ENCODE results near the gene CADM1. TPM values are rescaled to one million over a fixed set of nuclear protein-coding genes. Genes with fewer than 3 reads are reported as not detected.

The CADM1 gene
- total RNA-seq, 1 experiment from 2014 or later: 0.79 TPM

GRCh38 chr11:115154355-115154736 is 349.9 kb downstream of the CADM1 start:
- Histone ChIP-seq H3K79me2 (ENCODE audit: insufficient read depth, low read length) (no peaks in the 10 kb centered on the region), H2AFZ (ENCODE audit: low read depth, low read length, poor library complexity, severe bottlenecking) (no peak overlapping the region), H3K36me3 (ENCODE audit: control insufficient read depth in 1 of 2, insufficient read depth in 2 of 2, low read length in 2 of 2) (no peaks in the 10 kb centered on the region), H3K4me3 (replicated peaks in 1 of 2; ENCODE audit: low read depth in 1 of 2, low read length in 2 of 2) (no peak overlapping the region), H3K9me3 (ENCODE audit: control insufficient read depth in 1 of 2, insufficient read depth in 1 of 2, low read depth in 1 of 2, low read length in 2 of 2) (peaks cover 0 to 3% of the 10 kb centered on the region in 2 experiments; a peak in 1 of 4 replicates), H3K4me1 (ENCODE audit: control insufficient read depth in 1 of 2, insufficient read depth in 2 of 2, low read length in 2 of 2) (no peaks in the 10 kb centered on the region), H4K20me1 (ENCODE audit: insufficient read depth) (no peaks in the 10 kb centered on the region), H3K27me3 (ENCODE audit: insufficient read depth, low read length) (no peaks in the 10 kb centered on the region), H3K27ac (ENCODE audit: low read depth, low read length) (no peak overlapping the region), H3K9me2 (ENCODE audit: insufficient read depth) (no peaks in the 10 kb centered on the region), H3K9ac (ENCODE audit: low read length) (no peak overlapping the region), H3K4me2 (ENCODE audit: low read length) (no peak overlapping the region)
- ATAC-seq: no peak
- intact Hi-C loops (cut with micrococcal nuclease): no loop called here
- no peak for DNase-seq (ENCODE audit: low read depth, low spot score)
- TF ChIP-seq TCF7L2 (IDR thresholded peaks at IDR 0.05; ENCODE audit: borderline replicate concordance, extremely low read depth, insufficient read depth, insufficient read length): no peak
- no peak for TF ChIP-seq CTCF (IDR thresholded peaks at IDR 0.05 in 2 of 3, conservative IDR thresholded peaks at IDR 0.05 in 1 of 3; ENCODE audit: borderline replicate concordance in 1 of 3, insufficient read depth in 1 of 3, low read depth in 2 of 3, low read length in 2 of 3)
- no peak for TF ChIP-seq EGR1 (IDR thresholded peaks at IDR 0.05; ENCODE audit: low read depth)
- no peak for TF ChIP-seq ZNF274 (IDR thresholded peaks at IDR 0.05; ENCODE audit: low read depth, low read length)
- no peak for TF ChIP-seq SIN3A (IDR thresholded peaks at IDR 0.05; ENCODE audit: low read depth)
- POLR2A ChIA-PET: no interaction called here
- CTCF ChIA-PET: no interaction called here
- RAD21 ChIA-PET (ENCODE audit: low non-redundant PET in 1 of 2, low total read pairs in 2 of 2, uncharacterized antibody in 2 of 2, unreplicated experiment in 2 of 2): no interaction called here
- BruUV-seq (replicated peaks): no TSS peak

GRCh38 chr11:115153731-115154354 is 350.4 kb downstream of the CADM1 start:
- TF ChIP-seq EZH2 (IDR thresholded peaks at IDR 0.05): no peak
- Histone ChIP-seq H3K27me3 (ENCODE audit: insufficient read depth, low read length) (no peaks in the 10 kb centered on the region), H3K36me3 (ENCODE audit: control insufficient read depth in 1 of 2, insufficient read depth in 2 of 2, low read length in 2 of 2) (no peaks in the 10 kb centered on the region), H3K79me2 (ENCODE audit: insufficient read depth, low read length) (no peaks in the 10 kb centered on the region), H4K20me1 (ENCODE audit: insufficient read depth) (no peaks in the 10 kb centered on the region), H3K4me3 (replicated peaks in 1 of 2; ENCODE audit: low read depth in 1 of 2, low read length in 2 of 2) (no peak overlapping the region), H3K9me3 (ENCODE audit: control insufficient read depth in 1 of 2, insufficient read depth in 1 of 2, low read depth in 1 of 2, low read length in 2 of 2) (peaks cover 0 to 3% of the 10 kb centered on the region in 2 experiments; a peak in 1 of 4 replicates), H3K4me2 (ENCODE audit: low read length) (no peak overlapping the region), H3K4me1 (ENCODE audit: control insufficient read depth in 1 of 2, insufficient read depth in 2 of 2, low read length in 2 of 2) (no peaks in the 10 kb centered on the region), H2AFZ (ENCODE audit: low read depth, low read length, poor library complexity, severe bottlenecking) (no peak overlapping the region), H3K9me2 (ENCODE audit: insufficient read depth) (no peaks in the 10 kb centered on the region), H3K9ac (ENCODE audit: low read length) (no peak overlapping the region), H3K27ac (ENCODE audit: low read depth, low read length) (no peak overlapping the region)
- ATAC-seq: no peak
- intact Hi-C loops (cut with micrococcal nuclease): no loop called here
- RAD21 ChIA-PET (ENCODE audit: low non-redundant PET in 1 of 2, low total read pairs in 2 of 2, uncharacterized antibody in 2 of 2, unreplicated experiment in 2 of 2): no interaction called here
- DNase-seq (ENCODE audit: low read depth, low spot score): no peak
- CTCF ChIA-PET: no interaction called here
- POLR2A ChIA-PET: no interaction called here
- no TSS peak for BruUV-seq (replicated peaks)

All from HCT116 (cell line).